DOHH2 (cell line): ENCODE results near the gene SLC5A6.

Experiments used
- EZH2phosphoT487 ChIP-seq: fragments of 200-600 bp; sonication (generic); IDR thresholded peaks from 2 replicates; pipeline ENCODE4 v1.6.1; 2017; ENCODE audit warnings: borderline replicate concordance, mild to moderate bottlenecking, antibody characterized with exemption, low read length, moderate library complexity, mixed read lengths
- TF ChIP-seq, protein P1 (sequence below): fragments of 200-600 bp; sonication (generic); IDR thresholded peaks from one replicate; pipeline ENCODE4 v1.5.1; 2014; ENCODE audit warnings: antibody characterized with exemption, mild to moderate bottlenecking, low read depth, low read length; ENCODE audit not compliant: poor library complexity, severe bottlenecking

GRCh38 chr2:27201675-27202074 lies 10.4 kb downstream of the SLC5A6 start:
- TF ChIP-seq, protein P1, sequence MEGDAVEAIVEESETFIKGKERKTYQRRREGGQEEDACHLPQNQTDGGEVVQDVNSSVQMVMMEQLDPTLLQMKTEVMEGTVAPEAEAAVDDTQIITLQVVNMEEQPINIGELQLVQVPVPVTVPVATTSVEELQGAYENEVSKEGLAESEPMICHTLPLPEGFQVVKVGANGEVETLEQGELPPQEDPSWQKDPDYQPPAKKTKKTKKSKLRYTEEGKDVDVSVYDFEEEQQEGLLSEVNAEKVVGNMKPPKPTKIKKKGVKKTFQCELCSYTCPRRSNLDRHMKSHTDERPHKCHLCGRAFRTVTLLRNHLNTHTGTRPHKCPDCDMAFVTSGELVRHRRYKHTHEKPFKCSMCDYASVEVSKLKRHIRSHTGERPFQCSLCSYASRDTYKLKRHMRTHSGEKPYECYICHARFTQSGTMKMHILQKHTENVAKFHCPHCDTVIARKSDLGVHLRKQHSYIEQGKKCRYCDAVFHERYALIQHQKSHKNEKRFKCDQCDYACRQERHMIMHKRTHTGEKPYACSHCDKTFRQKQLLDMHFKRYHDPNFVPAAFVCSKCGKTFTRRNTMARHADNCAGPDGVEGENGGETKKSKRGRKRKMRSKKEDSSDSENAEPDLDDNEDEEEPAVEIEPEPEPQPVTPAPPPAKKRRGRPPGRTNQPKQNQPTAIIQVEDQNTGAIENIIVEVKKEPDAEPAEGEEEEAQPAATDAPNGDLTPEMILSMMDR: no peak
- no peak for TF ChIP-seq EZH2phosphoT487
